ENCODE results near the gene ATXN1L.

GRCh38 chr16:71899171-71899570 lies 53.4 kb downstream of the ATXN1L start:
- TF ChIP-seq EZH2 (IDR thresholded peaks at IDR 0.05; ENCODE audit: insufficient read depth, poor library complexity, severe bottlenecking), result no peak
- TF ChIP-seq EZH2phosphoT487 (IDR thresholded peaks at IDR 0.05; ENCODE audit: insufficient read depth, low read depth), result no peak
